B cell (primary cell): Measurements from ENCODE around the gene NAA80.

Experiments used
- CTCF ChIP-seq: fragments of 200-600 bp; IDR thresholded peaks from one replicate; pipeline ENCODE4 v1.8.0; 2022; ENCODE audit warnings: antibody characterized with exemption, mild to moderate bottlenecking
- EZH2 ChIP-seq: IDR thresholded peaks from 2 replicates; pipeline ENCODE4 v1.6.1; 2012; ENCODE audit warnings: borderline replicate concordance, low read depth, mild to moderate bottlenecking, moderate library complexity, low read length; ENCODE audit not compliant: insufficient read depth, poor library complexity, severe bottlenecking

- TF ChIP-seq CTCF (no peak), EZH2 (no peak)
Observed at GRCh38 chr3:50276762-50277101, 22.5 kb downstream of the NAA80 start.
